Measurements from ENCODE around the gene ZNF385C.
"Not testable (repeated sequence)": the region's sequence is repeated elsewhere in the genome, so short reads cannot be mapped to it uniquely, and the experiment has no call there.

ZNF385C gene

GRCh38 chr17:42045719-42046118 is 52.6 kb downstream of the ZNF385C start:
- no peak for DNase-seq

GRCh38 chr17:42042598-42043319 is 55.5 kb downstream of the ZNF385C start:
- DNase-seq: no peak

- no peak for DNase-seq
These were observed 56.7 kb downstream of the ZNF385C start for GRCh38 chr17:42041619-42042018.

GRCh38 chr17:42040818-42041217 is 57.5 kb downstream of the ZNF385C start:
- no peak for DNase-seq

- no peak for DNase-seq
These were observed 58.2 kb downstream of the ZNF385C start for GRCh38 chr17:42039794-42040763.

- no peak for DNase-seq
These were observed 59.9 kb downstream of the ZNF385C start for GRCh38 chr17:42038221-42038973.

GRCh38 chr17:42034059-42034458 is 64.2 kb downstream of the ZNF385C start:
- DNase-seq: no peak

- no peak for DNase-seq
These were observed 66.7 kb downstream of the ZNF385C start for GRCh38 chr17:42031584-42031983.

- no peak for DNase-seq
These were observed 69.5 kb downstream of the ZNF385C start for GRCh38 chr17:42028791-42029127.

GRCh38 chr17:42027961-42028790 is 70.1 kb downstream of the ZNF385C start:
- no peak for DNase-seq

GRCh38 chr17:42027590-42027889 is 70.7 kb downstream of the ZNF385C start:
- no peak for DNase-seq

GRCh38 chr17:42026857-42027589 is 71.2 kb downstream of the ZNF385C start:
- DNase-seq: no peak

- DNase-seq: no peak
These were observed 72.3 kb downstream of the ZNF385C start for GRCh38 chr17:42025936-42026335.

GRCh38 chr17:42025191-42025579 is 73.1 kb downstream of the ZNF385C start:
- DNase-seq: no peak

- DNase-seq: no peak
These were observed 74.5 kb downstream of the ZNF385C start for GRCh38 chr17:42023524-42024349.

GRCh38 chr17:42020845-42021244 is 77.4 kb downstream of the ZNF385C start:
- not testable (repeated sequence) for DNase-seq

- peak; percentile 94 for DNase-seq
These were observed 78.5 kb downstream of the ZNF385C start, which contains the start of gene NKIRAS2 for GRCh38 chr17:42019509-42020404. Gene NKIRAS2 (plus strand): TSS chr17:42020090. CDS start chr17:42021578, 1,488 bp downstream.

GRCh38 chr17:42018988-42019387 is 79.3 kb downstream of the ZNF385C start:
- no peak for DNase-seq

- DNase-seq: no peak
These were observed 79.9 kb downstream of the ZNF385C start for GRCh38 chr17:42018339-42018738.

GRCh38 chr17:42017866-42018200 is 80.4 kb downstream of the ZNF385C start:
- no peak for DNase-seq
